NOMO-1 treated with dmso at 0.1 percent for 144 hours (cell line): Measurements from ENCODE around the gene KLHL10.
"Not testable (repeated sequence)": the region's sequence is repeated elsewhere in the genome, so short reads cannot be mapped to it uniquely, and the experiment has no call there.

ENCODE experiments used
- DNase-seq: peaks from one replicate; lab custom pipeline; 2025; ENCODE audit not compliant: unreplicated experiment; lab: John Stamatoyannopoulos, UW

Gene KLHL10

GRCh38 chr17:41849251-41849990, 11.8 kb downstream of the KLHL10 start:
- no peak for DNase-seq

GRCh38 chr17:41851382-41851781, 13.8 kb downstream of the KLHL10 start:
- not testable (repeated sequence) for DNase-seq

- no peak for DNase-seq
Measured at GRCh38 chr17:41860254-41860931, 22.8 kb downstream of the KLHL10 start.

DNA sequence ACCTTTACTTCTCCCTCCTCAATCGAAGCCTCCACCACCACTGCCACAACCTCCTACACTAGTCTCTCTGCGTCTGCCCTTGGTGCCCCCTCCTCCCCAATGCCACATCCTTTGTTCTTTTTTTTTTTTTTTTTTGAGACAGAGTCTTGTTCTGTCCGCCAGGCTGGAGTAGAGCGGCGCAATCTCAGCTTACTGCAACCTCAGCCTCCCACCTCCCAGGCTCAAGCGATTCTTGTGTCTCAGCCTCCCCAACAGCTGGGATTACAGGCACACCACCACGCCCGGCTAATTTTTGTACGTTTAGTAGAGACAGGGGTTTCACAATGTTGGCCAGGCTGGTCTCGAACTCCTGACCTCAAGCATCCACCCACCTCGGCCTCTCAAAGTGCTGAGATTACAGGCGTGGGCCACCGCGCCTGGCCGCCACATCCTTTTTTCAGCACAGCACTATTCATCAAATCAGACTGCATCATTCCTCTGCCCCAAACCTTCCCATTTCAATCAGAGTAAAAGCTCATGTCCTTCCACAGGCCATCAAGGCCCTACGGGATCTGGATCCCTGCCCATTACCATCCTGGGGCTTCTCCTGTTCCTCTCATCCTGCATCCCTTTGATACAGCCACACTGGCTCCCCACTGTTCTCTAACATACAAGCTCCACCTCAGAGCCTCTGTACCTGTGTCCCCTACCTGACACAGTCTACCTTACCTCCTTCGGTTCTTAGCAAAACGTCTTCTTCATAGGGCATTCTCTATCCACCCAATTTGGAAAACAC, 25.6 kb downstream of the KLHL10 start:
- DNase-seq: no peak

DNA sequence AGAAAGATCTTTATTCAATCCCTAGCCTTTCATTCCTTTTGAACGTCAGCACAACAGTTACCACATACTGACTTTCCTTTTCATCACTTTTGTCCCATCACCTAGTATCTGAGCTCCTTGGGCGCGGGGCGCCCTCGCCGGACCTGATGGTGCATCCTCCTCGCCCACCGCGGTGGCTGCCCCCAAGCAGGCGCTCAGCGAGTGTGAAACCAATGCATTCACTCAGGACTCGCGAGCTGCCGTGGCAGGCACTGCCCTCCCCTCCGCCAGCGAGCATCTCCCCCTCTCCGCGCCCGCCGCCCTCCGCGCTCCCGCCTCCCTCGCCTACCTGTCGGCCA, 26.8 kb downstream of the KLHL10 start:
- DNase-seq: no peak

DNA sequence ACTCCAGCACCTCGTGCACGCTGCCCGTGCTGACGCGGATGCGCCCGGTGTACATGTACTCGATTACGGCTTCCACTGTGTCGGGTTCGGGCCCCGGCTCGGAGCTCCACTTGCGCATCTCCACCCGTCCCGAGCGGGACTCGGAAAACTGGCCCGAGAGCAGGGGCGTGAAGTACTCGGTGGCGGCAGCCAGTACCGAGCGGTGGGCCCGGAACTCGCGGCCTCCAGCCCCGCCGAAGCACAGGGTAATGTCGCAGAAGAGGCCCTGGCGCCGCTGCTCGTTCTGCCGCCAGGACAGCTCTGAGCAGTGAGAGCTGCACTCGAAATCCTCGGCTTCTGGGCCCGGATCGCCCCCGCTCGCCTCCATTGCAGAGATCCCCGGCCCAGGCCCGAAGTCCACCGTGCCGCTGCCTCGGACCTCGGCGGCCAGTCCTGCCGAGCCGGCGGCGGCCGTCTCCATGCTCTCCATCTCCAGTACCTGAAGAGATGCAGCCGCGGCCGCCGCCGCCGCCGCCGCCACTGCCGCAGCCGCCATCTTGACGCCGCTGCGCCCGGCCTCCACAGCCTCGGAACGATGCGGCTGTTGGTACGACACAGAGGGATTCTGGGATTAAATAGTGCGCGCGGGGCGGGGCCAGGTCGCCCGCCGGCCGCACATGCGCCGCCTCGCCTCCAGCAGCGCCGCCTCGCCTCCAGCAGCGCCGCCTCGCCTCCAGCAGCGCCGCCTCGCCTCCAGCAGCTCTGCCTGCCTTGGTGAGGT, 27.4 kb downstream of the KLHL10 start, which contains the start of gene KLHL11:
Gene KLHL11, minus strand, starts transcription at position 588 of the 760 bp plus-strand sequence. Its CDS starts 53 bp downstream, at position 535.
- DNase-seq: peak; percentile 83

GRCh38 chr17:41865596-41865893, 27.9 kb downstream of the KLHL10 start:
- no peak for DNase-seq

- no peak for DNase-seq
Measured at GRCh38 chr17:41868568-41868967, 30.9 kb downstream of the KLHL10 start.

DNA sequence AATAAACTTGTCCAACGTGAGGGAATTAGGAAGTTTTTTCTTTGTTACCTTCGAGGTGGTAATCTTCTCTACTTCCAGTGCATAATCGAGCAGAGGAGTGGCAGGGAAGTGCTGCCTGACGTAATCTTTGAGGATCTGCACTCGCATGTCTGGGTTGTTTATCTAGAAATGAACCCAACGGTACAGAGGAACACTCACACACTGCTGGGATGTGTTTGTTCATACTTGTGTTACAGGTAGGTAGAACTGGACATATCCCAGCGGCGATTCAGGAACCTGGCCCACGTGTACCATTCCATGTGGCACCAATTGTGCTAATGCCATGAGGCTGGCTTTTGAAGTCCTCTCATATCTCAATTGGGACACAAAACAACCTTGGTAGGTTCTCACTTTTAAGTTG, 31.8 kb downstream of the KLHL10 start:
- DNase-seq: no peak

DNA sequence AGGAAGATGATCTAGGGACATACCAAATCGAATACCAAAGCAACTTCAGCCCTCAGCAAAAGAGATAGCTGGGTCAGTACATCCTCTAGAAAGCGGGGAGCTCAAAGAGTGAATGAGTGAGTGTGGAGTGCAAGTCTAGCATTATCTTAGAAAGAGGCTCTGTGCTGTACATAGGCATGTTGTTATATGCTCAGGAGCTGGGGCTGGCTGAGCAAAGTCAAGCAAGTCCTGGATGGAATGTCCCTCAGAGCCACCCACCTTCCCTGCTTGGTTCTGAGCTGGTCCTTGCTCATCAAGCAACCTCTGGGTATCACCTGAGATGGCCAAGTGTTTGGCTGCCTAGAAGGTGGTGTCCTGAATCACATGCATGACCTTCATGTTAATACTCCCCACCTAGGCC, 32.5 kb downstream of the KLHL10 start:
- no peak for DNase-seq

- no peak for DNase-seq
Measured at GRCh38 chr17:41870627-41871026, 33.0 kb downstream of the KLHL10 start.

- DNase-seq: no peak
Measured at GRCh38 chr17:41871789-41872188, 34.2 kb downstream of the KLHL10 start.

DNA sequence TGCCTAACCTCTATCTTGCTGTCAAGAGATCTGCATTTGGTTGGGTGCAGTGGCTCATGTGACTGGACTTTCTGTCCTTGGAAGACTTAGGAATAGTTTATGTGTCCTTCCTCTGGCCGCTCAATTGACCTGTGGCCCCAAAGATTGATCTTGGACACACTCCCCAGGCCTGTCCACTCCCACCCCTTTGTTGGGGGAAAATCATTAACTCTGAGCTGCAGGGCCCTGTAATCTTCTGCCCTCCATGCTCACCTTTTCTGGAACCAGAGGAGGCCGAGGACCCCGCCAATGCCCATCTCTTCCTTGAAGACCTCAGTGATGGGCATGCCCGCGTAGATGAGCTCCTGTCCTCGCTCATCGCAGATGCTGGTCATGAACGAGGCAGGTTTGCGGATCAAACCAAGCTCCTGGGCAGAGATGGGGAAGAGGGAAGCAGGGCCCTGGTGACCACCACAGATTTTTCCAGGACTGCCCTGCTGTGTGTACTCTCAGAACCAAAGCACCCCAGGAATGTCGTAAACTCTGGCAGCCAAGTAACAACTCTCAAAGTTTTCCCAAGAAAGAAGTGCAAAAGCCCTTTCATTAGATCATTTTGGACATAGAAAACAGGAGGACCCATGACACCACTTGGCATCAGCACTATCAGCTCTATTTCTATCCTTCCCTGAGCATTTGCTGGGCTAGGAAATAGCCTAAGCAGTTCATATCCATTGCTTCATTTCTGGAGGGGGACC, 36.1 kb downstream of the KLHL10 start:
- DNase-seq: no peak

DNA sequence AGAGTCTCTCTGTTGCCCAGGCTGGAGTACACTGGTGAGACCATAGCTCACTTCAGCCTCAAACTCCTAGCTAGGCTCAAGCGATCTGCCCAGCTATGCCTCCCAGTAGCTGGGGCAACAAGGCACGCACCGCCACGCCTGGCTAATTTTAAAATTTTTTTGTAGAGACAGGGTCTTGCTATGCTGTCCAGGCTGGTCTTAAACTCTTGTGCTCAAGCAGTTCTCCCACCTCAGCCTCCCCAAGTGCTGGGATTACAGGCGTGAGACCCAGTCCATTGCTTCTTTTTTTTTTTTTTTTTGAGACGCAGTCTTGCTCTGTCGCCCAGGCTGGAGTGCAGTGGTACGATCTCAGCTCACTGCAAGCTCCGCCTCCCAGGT, 36.7 kb downstream of the KLHL10 start:
- not testable (repeated sequence) for DNase-seq

GRCh38 chr17:41880130-41880529, 42.5 kb downstream of the KLHL10 start:
- no peak for DNase-seq

GRCh38 chr17:41882756-41883155, 45.1 kb downstream of the KLHL10 start:
- DNase-seq: no peak

- no peak for DNase-seq
Measured at GRCh38 chr17:41885733-41886132, 48.1 kb downstream of the KLHL10 start.

DNA sequence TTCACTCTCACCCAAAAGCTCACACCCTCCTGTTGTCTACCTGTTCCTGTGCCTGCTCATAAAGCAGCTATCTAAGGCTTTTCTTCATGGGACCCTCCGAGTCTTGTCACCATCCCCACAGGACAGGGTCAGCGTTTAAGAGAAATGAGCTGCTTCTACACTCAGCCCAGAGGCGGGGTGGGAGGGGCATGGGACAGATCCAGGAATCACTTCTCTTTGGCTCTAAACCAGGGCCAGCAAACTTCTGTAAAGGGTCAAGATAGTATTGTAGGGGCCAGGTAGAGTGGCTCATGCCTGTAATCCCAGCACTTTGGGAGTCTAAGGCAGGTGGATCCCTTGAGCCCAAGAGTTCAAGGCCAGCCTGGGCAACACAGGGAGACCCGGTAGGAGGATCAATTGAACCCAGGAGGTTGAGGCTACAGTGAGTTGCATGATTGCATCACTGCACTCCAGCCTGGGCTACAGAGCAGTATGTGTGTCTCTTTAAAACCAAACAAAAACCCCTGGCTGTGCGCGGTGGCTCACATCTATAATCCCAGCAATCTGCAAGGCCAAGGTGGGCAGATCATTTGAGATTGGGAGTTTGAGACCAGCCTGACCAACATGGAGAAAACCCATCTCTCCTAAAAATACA, 50.8 kb downstream of the KLHL10 start:
- no peak for DNase-seq

DNA sequence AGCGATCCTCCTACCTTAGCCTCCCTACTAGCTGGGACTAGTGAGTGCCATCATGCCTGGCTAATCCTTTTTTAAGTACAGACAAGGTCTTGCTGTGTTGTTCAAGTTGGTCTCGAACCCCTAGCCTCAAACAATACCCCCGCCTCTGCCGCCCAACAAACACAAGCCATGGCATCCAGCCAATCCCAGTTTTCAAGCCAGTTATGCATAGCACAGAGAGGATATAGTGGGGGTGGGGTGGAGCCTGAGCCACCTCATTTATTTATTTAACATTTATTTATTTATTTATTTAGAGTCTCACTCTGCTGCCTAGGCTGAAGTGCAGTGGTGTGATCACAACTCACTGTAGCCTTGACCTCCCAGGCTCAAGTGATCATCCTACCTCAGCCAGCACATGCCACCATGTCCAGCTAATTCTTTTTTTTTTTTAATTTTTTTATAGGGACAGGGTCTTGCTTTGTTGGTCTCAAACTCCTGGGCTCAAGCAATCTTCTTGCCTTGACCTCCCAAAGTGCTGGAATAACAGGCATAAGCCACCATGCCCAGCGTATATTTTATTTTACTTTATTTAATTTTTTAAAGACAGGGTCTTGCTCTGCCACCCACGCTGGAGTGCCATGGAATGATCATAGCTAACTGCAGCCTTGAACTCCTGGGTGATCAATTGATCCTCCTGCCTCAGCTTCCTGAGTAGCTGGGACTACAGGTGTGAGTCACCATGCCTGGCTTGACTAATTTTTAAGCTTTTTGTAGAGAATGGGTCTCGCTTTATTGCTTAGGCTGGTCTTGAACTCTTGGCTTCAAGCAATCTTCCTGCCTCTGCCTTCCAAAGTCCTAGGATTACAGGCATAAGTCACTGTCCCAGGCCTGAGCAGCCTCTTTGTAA, 53.8 kb downstream of the KLHL10 start:
- DNase-seq: no peak
